NCI-H748 (cell line): ENCODE data around the gene MYOG.

Source experiments
- DNase-seq: peaks from one replicate; lab custom pipeline; 2025; ENCODE audit not compliant: unreplicated experiment; lab: John Stamatoyannopoulos, UW

MYOG gene

DNA sequence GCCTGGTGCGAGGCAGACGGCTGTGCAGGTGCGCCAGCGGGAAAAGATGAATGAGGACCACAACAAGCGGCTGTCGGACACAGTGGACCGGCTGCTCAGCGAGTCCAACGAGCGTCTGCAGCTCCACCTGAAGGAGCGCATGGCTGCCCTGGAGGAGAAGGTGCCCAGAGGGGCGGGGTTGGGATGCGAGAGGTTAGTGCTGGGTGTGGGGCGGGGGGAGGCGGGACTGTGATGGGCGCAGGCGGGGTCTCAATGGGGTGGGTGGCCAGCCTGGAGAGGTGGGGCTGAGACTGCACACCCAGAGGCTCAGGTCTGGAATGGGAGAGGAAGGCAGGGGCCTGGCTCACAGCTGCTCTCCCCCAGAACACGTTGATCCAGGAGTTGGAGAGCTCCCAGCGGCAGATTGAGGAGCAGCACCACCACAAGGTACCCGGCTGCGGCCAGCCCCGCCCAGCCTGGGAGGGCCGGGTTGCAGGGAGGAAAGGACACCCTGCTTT lies 37.2 kb downstream of the MYOG start:
- DNase-seq, result peak; percentile 4

DNA sequence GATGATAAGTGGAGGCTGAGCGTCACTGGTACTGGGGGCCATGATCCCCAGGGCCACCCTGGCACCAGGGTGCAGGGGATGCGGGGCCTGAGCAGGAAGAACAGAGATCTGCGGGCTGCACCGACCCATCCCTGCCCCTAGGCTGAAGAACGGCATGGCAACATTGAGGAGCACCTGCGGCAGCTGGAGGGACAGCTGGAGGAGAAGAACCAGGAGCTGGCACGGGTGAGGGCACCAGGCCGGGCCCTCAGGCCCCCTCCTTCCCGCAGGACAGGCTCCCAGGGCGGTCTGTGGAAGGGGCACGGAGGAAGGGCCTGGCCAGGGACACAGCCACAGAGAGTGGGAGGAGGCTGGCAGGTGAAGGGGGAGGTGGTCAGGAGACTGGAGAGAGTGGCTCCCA lies 37.7 kb downstream of the MYOG start:
- DNase-seq, result no peak

DNA sequence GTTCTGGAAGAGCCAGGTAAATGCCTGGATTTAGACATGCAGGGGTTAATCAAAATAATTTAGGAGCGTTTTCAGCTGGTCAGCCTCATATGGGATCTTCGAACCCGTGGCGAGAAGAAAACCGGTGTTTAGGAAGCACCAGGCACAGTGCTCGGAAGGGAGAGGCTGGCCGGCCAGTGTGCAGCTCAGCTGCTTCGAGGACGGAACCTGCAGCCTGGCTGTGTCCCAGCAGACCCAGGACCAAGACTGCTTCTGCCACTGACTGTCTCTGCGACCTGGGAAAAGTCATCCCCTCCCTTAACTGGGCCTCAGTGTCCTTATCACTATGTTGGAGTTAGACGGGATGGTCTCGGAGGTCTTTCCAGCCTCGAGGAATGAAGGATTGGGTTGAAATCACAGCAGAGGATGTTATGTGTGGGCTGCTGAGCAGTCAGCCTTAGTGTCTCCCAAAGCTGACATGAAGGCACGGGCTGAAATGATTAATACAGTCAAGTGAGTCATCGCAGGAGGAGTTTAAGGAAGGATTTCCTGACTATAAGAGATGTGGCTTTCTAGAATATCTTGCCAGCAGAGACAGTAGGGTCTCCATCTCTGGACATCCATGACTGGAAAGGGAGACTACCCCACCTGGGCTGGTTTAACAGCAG lies 38.7 kb downstream of the MYOG start:
- no peak for DNase-seq

DNA sequence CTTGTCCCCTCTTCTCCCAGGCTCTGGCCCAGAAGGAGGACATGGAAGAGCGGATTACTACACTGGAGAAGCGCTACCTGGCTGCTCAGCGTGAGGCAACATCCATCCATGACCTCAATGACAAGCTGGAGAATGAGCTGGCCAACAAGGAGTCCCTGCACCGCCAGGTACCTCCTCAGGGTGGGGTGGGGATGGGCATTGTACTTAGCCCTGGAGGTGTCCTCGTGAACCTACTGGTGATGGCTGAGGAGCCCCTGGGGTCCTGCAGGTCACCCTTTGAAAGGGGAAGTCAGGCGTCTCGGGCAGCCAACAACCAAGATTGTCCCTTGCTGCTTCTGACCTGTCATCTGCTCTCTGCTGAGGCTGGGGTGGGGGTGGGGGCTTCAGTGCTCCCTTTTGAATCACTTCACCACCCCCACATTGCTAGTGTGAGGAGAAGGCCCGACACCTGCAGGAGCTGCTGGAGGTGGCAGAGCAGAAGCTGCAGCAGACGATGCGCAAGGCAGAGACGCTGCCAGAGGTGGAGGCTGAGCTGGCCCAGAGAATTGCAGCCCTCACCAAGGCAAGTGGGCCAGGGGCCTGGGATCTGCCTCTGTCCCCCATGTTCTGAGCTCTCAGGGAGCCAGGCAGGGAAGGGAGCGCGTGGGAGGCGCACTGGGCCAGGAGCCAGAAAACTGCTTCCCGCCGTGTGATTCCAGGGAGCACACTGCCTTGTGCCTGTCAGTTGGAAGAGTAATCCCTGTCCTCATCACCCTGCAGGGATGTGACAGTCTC lies 39.8 kb downstream of the MYOG start:
- DNase-seq, result peak; percentile 6

DNA sequence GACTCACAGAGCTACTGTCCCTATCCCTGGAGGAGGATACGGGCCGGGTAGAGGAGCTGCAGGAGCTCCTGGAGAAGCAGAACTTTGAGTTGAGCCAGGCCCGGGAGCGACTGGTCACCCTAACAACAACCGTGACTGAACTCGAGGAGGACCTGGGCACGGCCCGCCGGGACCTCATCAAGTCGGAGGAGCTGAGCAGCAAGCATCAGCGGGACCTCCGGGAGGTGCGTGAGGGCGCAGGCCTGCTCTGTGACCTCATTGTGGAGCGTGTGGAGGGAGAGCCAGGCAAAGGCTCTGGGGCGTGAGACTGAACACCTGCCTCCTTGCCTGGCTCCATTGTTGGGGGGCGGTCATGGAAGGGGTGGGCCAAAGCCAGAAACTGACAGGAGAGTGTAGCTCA lies 40.5 kb downstream of the MYOG start:
- DNase-seq, result no peak

DNA sequence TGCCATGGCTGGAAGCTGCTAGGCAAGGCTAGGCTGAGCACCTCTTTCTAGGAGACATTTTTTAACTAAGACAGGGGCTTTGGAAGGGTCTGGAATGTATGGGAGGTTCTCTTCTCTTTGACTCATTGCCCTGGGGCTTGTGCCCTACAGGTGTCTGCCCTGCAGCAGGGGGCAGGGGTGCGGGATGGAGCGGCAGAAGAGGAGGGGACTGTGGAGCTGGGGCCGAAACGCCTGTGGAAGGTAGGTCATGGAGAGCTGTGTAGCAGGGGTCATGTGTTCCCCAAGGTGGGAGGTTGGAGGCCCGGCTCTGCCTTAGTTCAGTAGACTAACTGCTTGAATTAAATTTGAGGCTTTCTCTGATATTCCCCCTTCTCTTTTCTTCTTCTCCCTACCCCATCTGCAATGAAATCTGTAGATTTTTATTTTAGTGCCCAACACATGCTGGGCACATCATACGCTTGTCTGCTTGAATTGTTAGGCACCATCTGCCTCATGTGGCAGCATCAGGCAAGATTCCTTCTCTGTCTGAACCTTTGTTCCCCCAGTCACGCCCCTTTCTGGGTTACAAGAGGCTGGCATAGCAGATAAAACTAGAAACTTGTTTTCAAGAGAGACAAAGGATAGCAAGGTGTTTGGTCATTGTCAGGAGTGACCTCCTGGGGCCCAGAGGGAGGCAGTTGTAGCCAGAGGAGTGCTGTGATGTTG lies 41.1 kb downstream of the MYOG start:
- no peak for DNase-seq

DNA sequence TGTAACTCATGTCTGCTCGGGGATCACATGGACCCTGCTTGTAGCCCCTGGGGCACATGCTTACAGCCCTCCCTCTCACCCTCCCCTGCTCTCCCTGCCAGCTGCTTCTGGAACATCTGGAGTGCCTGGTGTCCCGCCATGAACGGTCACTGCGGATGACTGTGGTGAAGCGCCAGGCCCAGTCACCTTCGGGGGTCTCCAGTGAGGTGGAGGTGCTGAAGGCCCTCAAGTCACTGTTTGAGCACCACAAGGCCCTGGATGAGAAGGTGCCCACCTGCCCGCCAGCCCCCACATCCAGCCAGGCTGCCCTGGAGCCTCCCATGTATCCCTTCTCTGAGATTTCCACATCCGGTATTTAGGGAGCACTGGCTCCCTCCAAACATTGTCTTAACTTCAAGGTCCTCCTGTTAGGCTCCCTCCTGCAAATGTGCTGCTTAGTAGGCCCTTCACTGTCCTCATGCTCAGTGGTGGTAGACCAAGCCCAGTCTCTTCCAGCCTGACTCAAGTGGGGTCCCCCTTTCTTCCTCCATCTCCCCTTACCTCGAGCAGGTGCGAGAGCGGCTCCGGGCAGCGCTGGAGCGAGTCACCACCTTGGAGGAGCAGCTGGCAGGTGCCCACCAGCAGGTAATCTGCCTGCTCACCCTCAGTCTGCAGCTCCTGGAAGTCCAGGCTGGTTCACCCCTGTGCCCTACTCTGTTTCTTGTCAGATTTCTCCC lies 41.8 kb downstream of the MYOG start:
- no peak for DNase-seq

DNA sequence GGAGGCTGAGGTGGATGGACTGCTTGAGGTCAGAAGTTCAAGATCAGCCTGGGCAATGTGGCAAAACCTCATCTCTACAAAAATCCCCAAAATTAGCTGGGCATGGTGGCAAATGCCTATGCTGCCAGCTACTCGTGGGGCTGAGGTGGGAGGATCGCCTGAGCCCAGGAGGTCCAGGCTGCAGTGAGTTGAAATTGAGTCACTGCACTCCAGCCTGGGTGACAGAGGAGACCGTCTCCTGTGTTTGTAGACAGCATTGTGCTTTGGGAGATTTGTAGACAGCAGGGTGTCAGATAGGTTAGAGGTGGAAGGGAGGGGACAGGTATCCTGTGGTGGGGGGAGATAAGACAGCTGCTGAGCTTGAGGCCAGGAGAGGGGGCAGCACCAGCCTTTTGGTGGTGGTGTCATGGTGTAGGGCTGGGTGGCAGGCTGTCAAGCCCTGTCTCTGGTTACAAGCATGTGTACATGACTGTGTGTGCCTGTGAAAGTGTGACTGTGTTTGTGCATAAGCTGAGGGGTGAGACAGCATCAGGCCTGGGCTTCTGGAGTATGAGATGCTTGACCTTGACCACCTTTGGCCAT lies 44.4 kb downstream of the MYOG start:
- no peak for DNase-seq

DNA sequence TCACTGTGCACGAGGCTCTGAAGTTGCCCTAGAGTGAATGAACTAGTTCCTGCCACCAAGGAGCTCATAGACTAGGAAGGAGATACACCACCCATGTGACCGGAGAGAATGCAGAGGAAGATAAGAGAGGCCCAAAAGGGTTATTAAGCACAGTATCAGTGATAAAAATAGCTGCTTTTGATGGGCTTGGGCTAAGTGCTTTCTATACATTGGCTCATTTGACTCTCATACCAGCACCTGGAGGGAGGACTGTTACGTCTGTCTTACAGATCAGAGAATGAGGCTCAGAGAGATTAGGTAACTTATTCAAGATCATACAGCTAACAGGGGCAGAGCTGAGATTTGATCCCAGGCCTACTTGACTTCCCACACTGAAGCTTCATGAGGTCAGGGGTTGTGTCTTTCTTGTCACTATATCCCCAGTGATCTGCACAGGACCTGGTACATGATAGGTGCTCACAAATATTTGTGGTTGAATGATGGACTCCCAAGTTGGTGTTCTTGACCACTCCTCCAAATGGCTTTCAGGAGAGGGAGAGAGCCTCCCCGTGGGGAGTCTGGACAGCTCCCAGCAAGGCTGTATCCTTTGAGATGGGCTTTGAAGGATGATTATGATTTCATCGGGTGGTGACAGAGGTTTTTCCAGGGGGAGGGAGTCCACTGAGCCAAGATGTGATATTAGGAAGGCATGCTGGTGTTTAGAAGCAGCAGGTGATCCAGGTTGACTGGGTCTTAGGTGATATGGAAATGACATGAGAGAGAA lies 45.1 kb downstream of the MYOG start:
- no peak for DNase-seq

DNA sequence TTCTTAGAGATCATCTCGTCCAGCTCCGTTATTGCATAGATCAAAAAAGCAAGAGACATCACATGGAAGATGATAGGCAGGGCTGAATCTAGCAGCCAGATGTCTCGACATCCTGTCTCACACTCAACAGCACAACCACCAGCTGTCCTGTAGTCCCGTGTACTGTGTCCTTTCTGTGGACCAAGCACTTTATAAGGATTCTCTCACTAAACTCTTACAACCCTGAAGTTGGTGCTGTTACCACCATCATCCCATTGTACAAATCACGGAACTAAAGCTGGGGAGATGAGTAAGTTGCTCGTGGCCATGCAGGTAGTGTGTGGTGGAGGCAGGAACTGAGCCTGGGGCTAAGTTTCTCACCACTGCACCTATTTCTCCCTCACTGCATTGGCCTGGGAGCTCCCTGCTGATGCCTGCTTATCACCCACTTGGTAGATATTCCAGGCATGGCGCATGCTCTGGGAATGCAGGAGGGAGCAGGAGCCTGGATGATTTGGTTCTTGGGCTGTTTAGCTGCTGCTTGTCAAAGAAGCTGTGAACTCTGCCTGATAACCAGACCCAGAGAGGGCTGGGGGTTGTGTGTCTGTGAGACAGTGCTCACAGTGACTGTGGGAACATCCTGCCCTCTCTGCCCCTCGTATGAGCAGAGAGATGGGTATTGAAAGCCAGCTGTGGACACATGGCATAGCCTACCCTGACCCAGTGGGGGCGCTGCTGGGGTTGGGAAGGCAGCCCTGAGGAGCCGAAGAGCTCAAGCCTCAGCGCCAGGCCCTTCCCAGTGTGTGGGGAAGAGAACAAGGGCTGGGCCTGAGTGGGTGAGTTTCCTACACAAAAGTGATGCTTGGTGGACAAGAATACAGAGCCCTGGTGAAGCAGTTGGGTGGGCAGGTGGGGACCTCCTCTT lies 46.0 kb downstream of the MYOG start:
- peak; percentile 6 for DNase-seq

DNA sequence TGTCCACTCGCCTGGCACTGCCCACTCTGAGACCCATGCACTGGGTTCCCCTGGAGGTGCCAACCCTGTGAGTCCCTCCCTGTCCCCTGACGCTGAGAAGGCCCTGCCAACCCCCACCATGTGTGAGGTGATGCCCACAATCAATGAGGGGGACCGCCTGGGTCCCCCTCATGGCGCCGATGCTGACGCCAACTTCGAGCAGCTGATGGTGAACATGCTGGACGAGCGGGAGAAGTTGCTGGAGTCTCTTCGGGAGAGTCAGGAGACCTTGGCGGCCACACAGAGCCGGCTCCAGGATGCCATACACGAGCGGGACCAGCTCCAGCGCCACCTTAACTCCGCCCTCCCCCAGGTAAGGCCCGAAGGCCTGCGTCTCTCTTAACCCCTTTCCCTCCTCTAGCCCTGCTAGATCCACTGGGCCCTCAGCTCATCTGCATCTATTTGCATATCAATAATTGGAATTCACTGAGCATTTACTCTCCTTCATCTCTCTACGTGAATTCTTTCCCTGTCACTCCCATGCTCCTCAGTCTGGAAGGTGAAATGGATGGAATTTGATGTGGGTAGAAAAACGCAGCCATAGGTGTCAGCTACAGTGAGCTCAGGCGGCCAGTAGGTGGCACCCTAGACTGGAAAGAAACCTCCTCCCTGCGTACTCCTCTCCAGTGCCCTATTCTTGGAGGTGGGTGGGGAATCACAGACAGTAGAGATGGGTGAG lies 46.8 kb downstream of the MYOG start:
- peak; percentile 61 for DNase-seq

DNA sequence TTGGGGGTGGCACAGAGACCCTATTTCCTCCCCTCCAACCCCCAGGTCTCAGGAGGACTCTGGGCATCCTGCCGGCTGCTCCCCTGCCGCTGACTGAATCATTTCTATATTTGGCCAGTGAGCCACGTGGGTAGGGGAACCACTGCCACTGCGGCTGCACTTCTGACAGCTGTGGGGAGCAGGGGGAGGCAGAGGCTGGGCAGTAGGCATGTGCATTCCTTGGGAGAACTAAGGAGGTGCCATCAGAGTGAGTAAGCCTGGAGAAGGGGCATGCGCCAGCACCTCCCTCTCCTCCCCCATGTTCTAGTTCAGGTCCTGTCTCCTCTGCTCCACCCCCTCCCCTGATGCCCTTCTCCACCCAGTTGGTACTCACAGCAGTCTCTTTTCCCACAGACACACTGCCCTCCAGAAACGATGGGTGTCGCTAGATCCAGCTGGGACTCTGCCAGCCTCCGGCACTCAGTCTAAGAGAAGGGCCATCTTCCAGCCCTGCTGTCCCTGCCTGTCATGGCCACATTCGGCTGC lies 47.5 kb downstream of the MYOG start:
- DNase-seq, result no peak

DNA sequence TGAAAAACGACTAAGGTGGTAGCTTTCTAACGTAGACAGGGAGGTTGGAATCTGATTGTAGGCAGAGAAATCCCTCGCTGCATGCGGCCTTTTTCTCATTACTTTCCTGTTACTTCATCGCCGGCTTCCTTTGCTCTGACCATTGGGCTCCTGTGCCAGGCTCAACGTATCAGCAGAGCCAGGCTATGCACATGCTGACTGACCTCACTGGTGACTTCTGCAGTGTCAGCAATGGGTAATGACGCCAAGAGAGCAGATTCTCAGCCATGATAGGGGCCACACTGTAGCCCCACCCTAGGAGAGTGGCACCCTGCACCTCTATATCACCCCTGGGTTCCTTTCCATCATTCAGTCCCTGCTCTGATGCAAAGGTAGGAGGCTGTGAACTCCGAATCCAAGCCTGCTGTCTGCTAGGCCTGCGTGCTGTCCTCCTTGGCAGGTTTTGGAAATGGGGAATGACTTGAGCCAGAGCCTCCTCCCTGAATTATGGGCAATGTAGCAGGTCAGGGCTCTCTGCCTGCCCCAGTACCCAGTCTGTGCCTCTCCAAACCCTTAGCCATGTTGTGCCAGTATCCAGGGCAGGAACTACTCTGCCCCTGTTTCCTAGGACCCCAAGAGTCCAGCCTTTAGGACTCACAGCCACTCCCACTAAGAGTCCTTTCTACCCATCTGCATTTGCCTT lies 48.2 kb downstream of the MYOG start:
- DNase-seq, result no peak

DNA sequence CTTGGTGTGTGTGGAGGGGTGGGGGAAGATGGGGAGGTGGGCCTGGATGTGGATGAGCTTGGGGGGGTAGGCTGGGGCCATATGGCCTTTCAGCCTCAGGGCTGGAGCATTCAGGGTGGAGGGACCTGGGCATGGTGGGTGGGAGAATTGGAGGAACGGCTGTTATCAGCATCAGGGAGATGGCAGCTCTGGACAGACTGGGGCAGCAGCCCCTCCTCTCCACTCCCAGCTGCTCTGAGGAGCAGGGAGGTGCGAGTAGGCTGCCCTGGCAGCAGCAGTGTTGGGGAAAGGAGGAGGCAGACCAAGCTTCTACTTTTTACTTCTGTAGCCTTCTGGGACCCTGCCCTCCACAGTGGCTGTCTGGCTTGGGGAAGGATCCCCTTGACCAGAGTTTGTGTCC lies 49.3 kb downstream of the MYOG start:
- no peak for DNase-seq

DNA sequence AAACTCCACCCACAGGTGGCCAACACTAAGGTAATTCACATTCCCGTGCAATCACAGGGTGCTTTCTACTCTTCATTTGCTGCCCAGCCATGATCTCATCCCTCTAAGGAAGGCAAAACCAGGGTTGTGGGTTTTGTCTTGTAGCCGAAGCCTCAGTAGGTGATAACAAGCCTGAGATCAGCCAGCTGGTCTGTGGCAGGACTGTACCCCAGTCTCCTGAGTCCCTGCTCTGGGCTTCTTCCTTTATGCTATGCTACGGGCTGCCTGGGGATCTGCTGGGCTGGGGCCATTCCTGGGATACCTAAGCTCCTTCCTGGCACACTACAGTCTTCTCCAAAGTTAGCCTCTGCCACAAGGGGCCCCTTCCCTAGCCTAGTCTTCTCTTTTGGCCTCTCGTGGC lies 49.7 kb downstream of the MYOG start:
- DNase-seq, result no peak

DNA sequence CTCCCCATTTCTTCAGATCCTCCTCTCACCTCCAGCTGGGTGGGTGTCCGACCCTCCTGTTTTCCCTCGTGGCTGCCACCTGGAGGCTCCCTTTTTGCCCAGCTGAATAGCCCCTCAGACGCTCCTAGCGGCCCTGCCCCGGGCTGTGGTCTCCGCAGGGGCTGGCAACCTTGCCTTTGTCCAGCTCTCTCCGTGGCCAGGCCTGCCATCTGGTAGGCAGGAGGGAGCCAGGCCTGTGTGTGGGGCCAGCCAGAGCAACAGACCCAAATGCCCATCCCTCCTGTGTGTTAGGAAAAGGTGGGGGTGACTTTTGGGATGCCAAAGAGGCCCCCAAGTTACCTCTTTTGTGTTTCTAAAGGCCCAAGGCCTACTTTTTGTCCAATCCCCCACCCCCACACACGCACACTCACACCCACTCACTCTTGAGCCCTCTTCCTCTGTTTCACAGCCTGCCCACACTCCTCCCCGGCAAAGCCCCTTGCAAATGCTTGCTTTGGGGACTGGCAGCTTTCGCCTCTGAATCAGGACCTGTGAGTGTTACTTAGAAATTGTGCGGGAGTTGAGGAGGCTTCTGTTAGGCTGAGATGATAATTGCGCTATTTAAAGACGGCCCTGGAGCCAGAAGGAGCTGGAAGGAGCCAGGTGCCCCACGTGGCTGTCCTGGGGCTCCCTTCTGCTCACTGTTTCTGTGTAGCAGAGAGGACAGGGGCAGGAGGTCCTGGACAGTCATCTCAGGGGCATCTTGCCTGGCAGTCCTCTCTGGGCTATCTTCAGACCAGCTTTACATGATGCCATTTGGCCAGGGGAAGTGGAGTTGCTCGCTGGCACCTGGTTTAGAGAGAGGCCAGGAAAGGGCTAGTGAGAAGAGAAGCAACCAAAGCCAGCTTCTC lies 50.5 kb downstream of the MYOG start:
- no peak for DNase-seq
